Measurements from ENCODE around the gene TLE4. TPM values are rescaled to one million over a fixed set of nuclear protein-coding genes. Genes with fewer than 3 reads are reported as not detected.
A peak's percentile ranks its signal among the peaks of the same experiment; 100 is the strongest.

TLE4 gene
- polyA plus RNA-seq, 6 donors from 2014 or later = 13.1 to 34.6 (median 26.0) TPM

DNA sequence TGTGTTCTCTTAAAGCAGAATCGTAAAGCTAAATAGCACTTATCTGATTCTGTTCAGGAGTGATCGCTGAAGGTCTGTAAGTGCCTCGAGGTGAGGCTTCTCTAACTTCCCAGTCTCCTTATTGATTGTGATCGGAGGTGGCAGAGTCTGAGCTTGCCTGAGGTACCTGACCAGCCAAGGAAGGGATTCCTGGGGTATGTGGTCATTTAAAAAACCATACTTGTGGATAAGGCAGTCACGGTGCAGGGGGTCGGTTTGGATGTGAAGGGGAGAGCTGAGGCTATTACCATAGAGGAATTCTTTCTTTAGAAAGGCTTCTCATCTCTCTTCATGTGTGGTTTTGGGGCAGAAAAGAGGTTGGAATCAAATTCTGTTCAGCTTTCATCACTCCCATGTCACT is 193.7 kb downstream of the TLE4 start:
- ATAC-seq (ENCODE audit: low read depth in 2 of 2) (no peak), DNase-seq (no peak)
- H3K27me3 Mint-ChIP-seq = peaks cover 0 to 8% (median 0%) of the 10 kb centered on the region in 3 donors
- no peaks in the 10 kb centered on the region for H3K36me3 Mint-ChIP-seq
- peaks cover 2 to 9% (median 7%) of the 10 kb centered on the region in 3 donors for H3K4me1 Mint-ChIP-seq
- H3K9me3 Mint-ChIP-seq = no peaks in the 10 kb centered on the region
- no peak overlapping the region for H3K4me3 Mint-ChIP-seq
- H3K27ac Mint-ChIP-seq = peak overlapping the region in 1 of 6 donors; percentile 21

DNA sequence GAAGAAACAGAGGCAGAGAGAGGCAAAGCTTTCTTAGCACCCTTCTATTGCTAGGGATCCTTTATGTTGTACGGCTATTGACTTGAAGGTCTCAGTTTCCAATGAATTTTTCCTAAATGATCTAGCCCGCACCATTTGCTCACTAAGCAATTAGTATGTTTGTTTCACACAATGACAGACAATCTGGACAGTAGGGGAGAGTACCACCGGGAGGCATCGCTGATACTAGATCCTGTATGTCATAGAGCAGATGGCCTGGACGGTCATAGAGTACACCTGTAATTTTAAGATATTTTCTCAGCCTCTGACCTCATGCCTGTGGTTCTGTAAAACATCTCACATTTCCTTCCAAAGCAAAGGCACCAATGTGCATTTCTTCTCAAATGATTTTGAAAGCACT is 194.3 kb downstream of the TLE4 start:
- H3K27me3 Mint-ChIP-seq = peaks cover 0 to 8% (median 0%) of the 10 kb centered on the region in 3 donors
- ATAC-seq (ENCODE audit: low read depth in 2 of 2) = no peak
- DNase-seq = no peak
- H3K9me3 Mint-ChIP-seq = no peaks in the 10 kb centered on the region
- no peak overlapping the region for H3K4me3 Mint-ChIP-seq
- H3K36me3 Mint-ChIP-seq = no peaks in the 10 kb centered on the region
- H3K27ac Mint-ChIP-seq = no peak overlapping the region
- peaks cover 2 to 9% (median 7%) of the 10 kb centered on the region in 3 donors for H3K4me1 Mint-ChIP-seq

DNA sequence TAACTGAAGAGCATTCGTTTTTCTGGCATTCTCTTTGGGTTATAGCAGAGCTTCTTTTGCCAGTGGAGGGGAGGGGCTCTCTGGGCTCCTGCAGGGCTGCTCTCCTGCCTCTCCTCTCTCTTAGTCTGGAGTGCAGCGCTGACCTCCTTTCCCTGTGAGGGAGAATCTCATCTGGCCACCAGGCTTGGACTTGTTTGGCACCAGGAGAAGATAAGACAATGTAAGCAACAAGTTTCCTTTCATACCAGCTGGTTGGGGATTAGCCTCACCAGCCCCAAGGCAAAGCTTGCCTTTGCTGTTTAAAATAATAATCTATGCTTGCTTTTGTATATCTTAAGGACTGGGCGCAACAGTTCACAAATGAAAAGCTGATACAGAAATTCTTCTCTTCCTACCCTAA is 196.4 kb downstream of the TLE4 start:
- DNase-seq (no peak), ATAC-seq (ENCODE audit: low read depth in 2 of 2) (no peak)
- H3K27ac Mint-ChIP-seq = no peak overlapping the region
- H3K9me3 Mint-ChIP-seq = no peaks in the 10 kb centered on the region
- H3K36me3 Mint-ChIP-seq = no peaks in the 10 kb centered on the region
- peaks cover 0 to 8% (median 5%) of the 10 kb centered on the region in 3 donors for H3K27me3 Mint-ChIP-seq
- peaks cover 2 to 9% (median 7%) of the 10 kb centered on the region in 3 donors for H3K4me1 Mint-ChIP-seq
- peak overlapping the region in 1 of 8 donors; percentile 16 for H3K4me3 Mint-ChIP-seq

DNA sequence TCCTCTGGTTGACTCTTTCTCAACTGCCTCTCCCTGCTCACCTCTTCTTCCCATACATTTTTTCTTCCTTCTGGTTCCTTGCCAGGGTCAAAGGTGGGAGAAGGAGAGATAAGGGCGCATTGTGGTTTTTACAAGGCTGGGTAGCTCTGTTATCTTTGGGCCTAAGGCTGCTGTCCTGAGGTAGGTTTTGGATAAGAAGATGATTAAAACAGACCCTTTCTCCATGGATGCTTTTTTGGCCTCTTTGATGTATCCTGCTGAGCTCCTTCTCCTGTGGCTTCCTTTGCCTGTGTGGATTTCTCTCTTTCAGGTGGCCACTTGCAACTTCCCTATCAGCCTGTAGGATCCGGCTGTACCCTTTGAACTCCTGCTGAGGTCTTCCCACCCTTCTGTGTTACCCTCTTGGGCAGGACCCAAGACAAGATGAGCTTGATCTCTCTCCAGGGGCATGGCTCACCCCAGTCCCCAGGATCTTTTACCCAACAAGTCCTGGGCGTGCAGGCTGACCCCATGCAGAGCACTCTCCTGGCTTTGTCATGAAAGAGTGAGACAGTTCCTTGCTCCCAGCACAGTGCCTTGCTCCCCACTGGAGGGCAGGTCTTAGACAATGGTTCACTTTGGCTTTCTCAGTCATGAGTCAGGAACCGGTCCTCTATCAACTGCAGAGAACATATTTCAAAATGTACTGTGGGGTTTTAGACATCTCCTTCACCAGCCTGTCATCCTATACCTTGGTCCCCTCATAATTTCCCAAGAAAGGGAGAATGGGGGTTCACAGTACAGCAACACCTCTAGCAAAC is 197.9 kb downstream of the TLE4 start:
- Mint-ChIP-seq H3K36me3 (no peaks in the 10 kb centered on the region), H3K27ac (peak overlapping the region in 1 of 6 donors; percentile 51), H3K9me3 (no peaks in the 10 kb centered on the region), H3K4me3 (no peak overlapping the region), H3K4me1 (peaks cover 2 to 9% (median 7%) of the 10 kb centered on the region in 3 donors), H3K27me3 (peaks cover 0 to 8% (median 5%) of the 10 kb centered on the region in 3 donors)
- DNase-seq (no peak), ATAC-seq (ENCODE audit: low read depth in 2 of 2) (no peak)

DNA sequence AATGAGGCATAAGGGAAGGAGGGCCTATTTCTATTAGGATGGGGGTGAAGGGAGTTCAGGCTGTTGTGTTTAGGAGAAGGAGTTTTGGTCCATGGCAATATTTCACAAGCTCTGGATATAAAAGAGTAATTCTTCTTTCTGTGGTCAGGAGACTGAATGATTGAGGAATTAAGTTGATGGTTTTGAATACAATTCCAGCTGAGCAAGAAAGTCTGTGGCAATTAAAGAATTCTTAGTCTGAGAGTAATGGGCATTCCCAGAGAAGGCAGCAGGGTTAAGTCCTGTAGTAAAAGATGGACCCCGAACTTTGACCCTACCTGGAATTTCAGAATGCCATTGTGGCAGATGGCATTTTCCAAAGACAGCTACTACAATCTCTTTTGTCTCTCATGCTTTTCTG is 202.6 kb downstream of the TLE4 start:
- Mint-ChIP-seq H3K9me3 (peaks cover 0 to 1% (median 0%) of the 10 kb centered on the region in 7 donors), H3K4me3 (no peak overlapping the region), H3K4me1 (no peaks in the 10 kb centered on the region), H3K36me3 (no peaks in the 10 kb centered on the region), H3K27me3 (peaks cover 0 to 5% (median 0%) of the 10 kb centered on the region in 3 donors), H3K27ac (no peak overlapping the region)
- ATAC-seq (ENCODE audit: low read depth in 2 of 2) = no peak
- no peak for DNase-seq
